Retinal pigment epithelial cell (primary cell): ENCODE results near the gene DMP1.

Experiments
- DNase-seq: peaks from one replicate; pipeline ENCODE4 v3.0.0-alpha.2; 2010; ENCODE audit warnings: low read depth
- H3K4me3 ChIP-seq: 2 replicates; pipeline ENCODE4 v1.5.1; 2011; ENCODE audit warnings: mild to moderate bottlenecking, low read length, control low read depth, moderate library complexity
- TF ChIP-seq, protein P1 (sequence below): conservative IDR thresholded peaks from 2 replicates; pipeline ENCODE4 v1.5.1; 2011; ENCODE audit warnings: low read depth, low read length, control low read depth, inconsistent platforms

The DMP1 gene, protein sequence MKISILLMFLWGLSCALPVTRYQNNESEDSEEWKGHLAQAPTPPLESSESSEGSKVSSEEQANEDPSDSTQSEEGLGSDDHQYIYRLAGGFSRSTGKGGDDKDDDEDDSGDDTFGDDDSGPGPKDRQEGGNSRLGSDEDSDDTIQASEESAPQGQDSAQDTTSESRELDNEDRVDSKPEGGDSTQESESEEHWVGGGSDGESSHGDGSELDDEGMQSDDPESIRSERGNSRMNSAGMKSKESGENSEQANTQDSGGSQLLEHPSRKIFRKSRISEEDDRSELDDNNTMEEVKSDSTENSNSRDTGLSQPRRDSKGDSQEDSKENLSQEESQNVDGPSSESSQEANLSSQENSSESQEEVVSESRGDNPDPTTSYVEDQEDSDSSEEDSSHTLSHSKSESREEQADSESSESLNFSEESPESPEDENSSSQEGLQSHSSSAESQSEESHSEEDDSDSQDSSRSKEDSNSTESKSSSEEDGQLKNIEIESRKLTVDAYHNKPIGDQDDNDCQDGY

DNA sequence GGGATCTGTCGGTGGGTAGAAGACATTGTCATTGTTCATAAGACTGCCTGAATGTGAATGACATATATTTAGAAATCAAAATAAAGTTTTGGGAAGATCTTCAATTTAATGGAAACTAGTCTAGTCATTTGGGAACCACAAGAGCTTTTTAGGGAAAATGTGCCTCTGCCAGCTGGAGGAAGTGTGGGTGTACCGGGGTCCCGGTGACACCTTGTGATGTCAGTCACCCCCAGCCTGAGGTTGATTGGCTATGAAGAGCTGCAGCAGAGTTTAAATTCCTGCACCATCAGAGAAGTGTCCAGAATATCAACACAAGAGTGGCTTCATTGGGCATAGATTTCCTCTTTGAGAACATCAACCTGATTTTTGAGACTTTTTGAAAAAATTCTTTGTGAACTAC is at the start of gene DMP1:
TSS of gene DMP1 (plus strand) at position 301 of the 400 bp plus-strand sequence. CDS start 6,213 bp downstream, outside the sequence.
- DNase-seq, result no peak
- TF ChIP-seq, protein P1, sequence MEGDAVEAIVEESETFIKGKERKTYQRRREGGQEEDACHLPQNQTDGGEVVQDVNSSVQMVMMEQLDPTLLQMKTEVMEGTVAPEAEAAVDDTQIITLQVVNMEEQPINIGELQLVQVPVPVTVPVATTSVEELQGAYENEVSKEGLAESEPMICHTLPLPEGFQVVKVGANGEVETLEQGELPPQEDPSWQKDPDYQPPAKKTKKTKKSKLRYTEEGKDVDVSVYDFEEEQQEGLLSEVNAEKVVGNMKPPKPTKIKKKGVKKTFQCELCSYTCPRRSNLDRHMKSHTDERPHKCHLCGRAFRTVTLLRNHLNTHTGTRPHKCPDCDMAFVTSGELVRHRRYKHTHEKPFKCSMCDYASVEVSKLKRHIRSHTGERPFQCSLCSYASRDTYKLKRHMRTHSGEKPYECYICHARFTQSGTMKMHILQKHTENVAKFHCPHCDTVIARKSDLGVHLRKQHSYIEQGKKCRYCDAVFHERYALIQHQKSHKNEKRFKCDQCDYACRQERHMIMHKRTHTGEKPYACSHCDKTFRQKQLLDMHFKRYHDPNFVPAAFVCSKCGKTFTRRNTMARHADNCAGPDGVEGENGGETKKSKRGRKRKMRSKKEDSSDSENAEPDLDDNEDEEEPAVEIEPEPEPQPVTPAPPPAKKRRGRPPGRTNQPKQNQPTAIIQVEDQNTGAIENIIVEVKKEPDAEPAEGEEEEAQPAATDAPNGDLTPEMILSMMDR, result no peak
- no peak within 1 kb of the TSS for H3K4me3 ChIP-seq

DNA sequence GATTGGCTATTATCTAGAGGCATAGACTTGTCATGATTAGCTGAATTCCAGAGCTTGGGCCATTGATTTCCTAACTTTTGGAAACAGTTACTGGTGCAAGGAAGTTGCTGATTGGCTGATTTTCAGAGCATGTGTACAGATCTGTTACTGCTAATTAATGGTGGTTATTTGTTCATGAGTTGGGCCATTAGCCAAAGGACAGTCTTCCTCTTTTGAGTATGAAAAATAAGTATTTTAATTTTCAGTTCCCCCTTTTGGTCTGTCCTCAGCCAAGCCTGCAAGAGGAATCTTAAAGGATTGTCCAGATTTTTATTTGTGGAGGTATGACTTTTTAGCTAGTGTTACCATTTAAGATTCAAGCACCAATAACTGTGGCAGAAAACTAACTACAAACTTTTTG is 48.7 kb upstream of the DMP1 start:
- H3K4me3 ChIP-seq, result no peak overlapping the region
- TF ChIP-seq, protein P1, result no peak
- DNase-seq, result no peak

DNA sequence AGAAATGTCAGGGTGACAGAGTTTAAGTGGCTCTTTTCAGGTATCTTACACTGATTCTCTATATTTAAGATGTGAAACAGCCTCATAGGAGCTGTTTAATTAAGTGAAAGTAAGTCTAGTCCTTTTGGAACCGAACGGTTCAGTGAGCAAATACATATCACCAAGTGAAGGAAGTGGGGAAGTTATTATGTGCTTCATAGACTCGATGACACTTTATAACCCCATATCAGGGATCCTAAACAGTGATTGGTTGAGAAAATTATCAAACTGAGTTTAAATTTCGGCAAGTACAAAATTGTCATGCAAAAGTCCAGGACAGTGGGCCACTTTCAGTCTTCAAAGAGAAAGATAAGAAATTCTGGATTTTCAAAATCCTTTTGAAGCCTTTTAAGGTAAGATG is 41.9 kb upstream of the DMP1 start, which contains the start of gene DSPP:
TSS of gene DSPP (plus strand) at position 301 of the 400 bp plus-strand sequence. CDS start 2,380 bp downstream, outside the sequence.
- TF ChIP-seq, protein P1, result no peak
- DNase-seq, result no peak
- no peak within 1 kb of the TSS for H3K4me3 ChIP-seq

DNA sequence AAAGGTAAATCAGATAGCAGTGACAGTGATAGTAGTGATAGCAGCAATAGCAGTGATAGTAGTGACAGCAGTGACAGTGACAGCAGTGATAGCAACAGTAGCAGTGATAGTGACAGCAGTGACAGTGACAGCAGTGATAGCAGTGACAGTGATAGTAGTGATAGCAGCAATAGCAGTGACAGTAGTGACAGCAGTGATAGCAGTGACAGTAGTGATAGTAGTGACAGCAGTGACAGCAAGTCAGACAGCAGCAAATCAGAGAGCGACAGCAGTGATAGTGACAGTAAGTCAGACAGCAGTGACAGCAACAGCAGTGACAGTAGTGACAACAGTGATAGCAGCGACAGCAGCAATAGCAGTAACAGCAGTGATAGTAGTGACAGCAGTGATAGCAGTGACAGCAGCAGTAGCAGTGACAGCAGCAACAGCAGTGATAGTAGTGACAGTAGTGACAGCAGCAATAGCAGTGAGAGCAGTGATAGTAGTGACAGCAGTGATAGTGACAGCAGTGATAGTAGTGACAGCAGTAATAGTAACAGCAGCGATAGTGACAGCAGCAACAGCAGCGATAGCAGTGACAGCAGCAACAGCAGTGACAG is 35.7 kb upstream of the DMP1 start:
- H3K4me3 ChIP-seq, result no peak overlapping the region
- TF ChIP-seq, protein P1, result no peak
- DNase-seq, result no peak

DNA sequence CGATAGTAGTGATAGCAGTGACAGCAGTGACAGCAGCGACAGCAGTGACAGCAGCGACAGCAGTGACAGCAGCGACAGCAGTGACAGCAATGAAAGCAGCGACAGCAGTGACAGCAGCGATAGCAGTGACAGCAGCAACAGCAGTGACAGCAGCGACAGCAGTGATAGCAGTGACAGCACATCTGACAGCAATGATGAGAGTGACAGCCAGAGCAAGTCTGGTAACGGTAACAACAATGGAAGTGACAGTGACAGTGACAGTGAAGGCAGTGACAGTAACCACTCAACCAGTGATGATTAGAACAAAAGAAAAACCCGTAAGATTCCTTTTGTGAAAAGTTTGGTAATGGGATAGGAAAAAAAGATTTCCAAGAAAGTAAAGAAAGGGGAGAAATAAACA is 33.8 kb upstream of the DMP1 start:
- TF ChIP-seq, protein P1, result no peak
- DNase-seq, result no peak
- no peak overlapping the region for H3K4me3 ChIP-seq

DNA sequence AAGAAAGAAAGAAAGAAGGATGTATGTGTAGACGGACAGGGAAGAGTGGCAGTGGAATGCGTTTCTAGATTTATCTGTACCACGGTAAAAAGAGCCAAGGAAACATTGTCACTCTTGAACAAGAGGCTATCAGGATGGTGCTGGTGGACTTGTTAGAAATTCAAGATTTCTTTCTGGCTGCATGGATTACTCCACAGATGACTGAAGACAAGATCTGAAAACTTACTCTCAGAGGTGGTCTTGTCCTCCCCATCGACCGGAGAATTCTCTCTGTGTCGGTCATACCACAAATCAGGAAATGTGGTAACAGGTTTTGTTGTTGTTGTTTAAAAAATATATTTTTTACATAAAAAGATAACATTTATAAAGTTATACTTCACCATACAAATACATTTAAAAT is 30.0 kb upstream of the DMP1 start:
- no peak for DNase-seq
- TF ChIP-seq, protein P1, result no peak
- no peak overlapping the region for H3K4me3 ChIP-seq
